SK-N-SH (cell line): ENCODE measurements around the gene REC114. TPM values are rescaled to one million over a fixed set of nuclear protein-coding genes. Genes with fewer than 3 reads are reported as not detected.
"Not testable (repeated sequence)": the region's sequence is repeated elsewhere in the genome, so short reads cannot be mapped to it uniquely, and the experiment has no call there.

ENCODE experiments used
- CTCF ChIA-PET: fragments of 300-600, 350-600 bp; formaldehyde crosslinking; extraction: SDS; loops from one replicate; lab custom pipeline; 2021; lab: Yijun Ruan, JAX
- POLR2A ChIA-PET: fragments of 350-600 bp; sonication (Branson Sonifier 250); formaldehyde crosslinking; extraction: SDS; loops from one replicate; lab custom pipeline; 2020; ENCODE audit warnings: antibody characterized with exemption, inconsistent platforms; lab: Yijun Ruan, JAX
- DNase-seq: peaks from one replicate; pipeline ENCODE4 v3.0.0; 2012
- H2AFZ ChIP-seq: fragments of 200-600 bp; sonication (generic); 2 replicates; pipeline ENCODE4 v1.8.1; 2016; ENCODE audit warnings: antibody characterized with exemption, mild to moderate bottlenecking, low read depth
- H3F3A ChIP-seq: fragments of 200-600 bp; sonication (generic); replicated peaks from 2 replicates; pipeline ENCODE3; 2016; ENCODE audit warnings: antibody characterized with exemption, mild to moderate bottlenecking; ENCODE audit not compliant: insufficient read depth
- H3K27ac ChIP-seq, 2 experiments: fragments of 200-500 bp in 1 of 2; fragments of 200-600 bp in 1 of 2; sonication (Bioruptor generic) in 1 of 2; sonication (generic), shearing (Covaris generic) in 1 of 2; 2 replicates each; pipeline versions ENCODE4 v1.5.1 to v1.6.1; 2014 to 2016; ENCODE audit warnings: low read depth in 2 of 2, inconsistent platforms in 1 of 2, low read length in 1 of 2, mild to moderate bottlenecking in 1 of 2, mixed read lengths in 1 of 2
- H3K27me3 ChIP-seq: fragments of 200-600 bp; sonication (generic), shearing (Covaris generic); 2 replicates; pipeline ENCODE4 v1.6.1; 2016; ENCODE audit warnings: mixed run types; ENCODE audit not compliant: insufficient read depth
- H3K36me3 ChIP-seq, 2 experiments: fragments of 200-500 bp in 1 of 2; fragments of 200-600 bp in 1 of 2; sonication (Bioruptor generic) in 1 of 2; sonication (generic) in 1 of 2; replicated peaks in 1 of 2; 2 replicates each; pipeline versions ENCODE3 to v1.5.1; 2014 to 2016; ENCODE audit warnings: low read length in 1 of 2, mild to moderate bottlenecking in 1 of 2; ENCODE audit not compliant: insufficient read depth in 2 of 2, control insufficient read depth in 1 of 2
- H3K4me1 ChIP-seq, 2 experiments: fragments of 200-500 bp in 1 of 2; fragments of 200-600 bp in 1 of 2; sonication (Bioruptor generic) in 1 of 2; sonication (generic), shearing (Covaris generic) in 1 of 2; 2 replicates each; pipeline versions ENCODE4 v1.5.1 to v1.6.1; 2014 to 2016; ENCODE audit warnings: low read depth in 1 of 2, low read length in 1 of 2, mixed run types in 1 of 2; ENCODE audit not compliant: insufficient read depth in 2 of 2, control insufficient read depth in 1 of 2
- H3K4me2 ChIP-seq: fragments of 200-600 bp; sonication (generic), shearing (Covaris generic); 2 replicates; pipeline ENCODE4 v1.6.1; 2017; ENCODE audit warnings: mixed run types
- H3K4me3 ChIP-seq, 2 experiments: fragments of 200-500 bp in 1 of 2; fragments of 200-600 bp in 1 of 2; sonication (Bioruptor generic) in 1 of 2; sonication (generic), shearing (Covaris generic) in 1 of 2; 2 replicates each; pipeline versions ENCODE4 v1.5.1 to v1.8.1; 2014 to 2016; ENCODE audit warnings: low read depth in 2 of 2, inconsistent platforms in 1 of 2, low read length in 1 of 2, mild to moderate bottlenecking in 1 of 2, mixed read lengths in 1 of 2, moderate library complexity in 1 of 2
- H3K79me2 ChIP-seq: fragments of 200-600 bp; sonication (generic); 2 replicates; pipeline ENCODE4 v1.8.1; 2017; ENCODE audit warnings: mild to moderate bottlenecking; ENCODE audit not compliant: insufficient read depth
- H3K9ac ChIP-seq: fragments of 200-600 bp; sonication (generic); 2 replicates; pipeline ENCODE4 v1.6.1; 2017; ENCODE audit warnings: mixed run types
- H3K9me2 ChIP-seq: fragments of 200-600 bp; sonication (generic); 2 replicates; pipeline ENCODE4 v1.6.1; 2017; ENCODE audit warnings: mixed run types
- H3K9me3 ChIP-seq: fragments of 200-600 bp; sonication (generic); 2 replicates; pipeline ENCODE4 v1.6.1; 2017; ENCODE audit warnings: mixed run types, mild to moderate bottlenecking, moderate library complexity
- H4K20me1 ChIP-seq: fragments of 200-600 bp; sonication (generic); 2 replicates; pipeline ENCODE4 v1.6.1; 2017; ENCODE audit warnings: mild to moderate bottlenecking, mixed run types; ENCODE audit not compliant: insufficient read depth
- CHD2 ChIP-seq: fragments of 150-350 bp; IDR thresholded peaks from 2 replicates; pipeline ENCODE4 v1.6.1; 2018; ENCODE audit warnings: low read length; ENCODE audit not compliant: partially characterized antibody
- EZH2phosphoT487 ChIP-seq: fragments of 200-600 bp; sonication (generic); IDR thresholded peaks from 2 replicates; pipeline ENCODE4 v1.6.1; 2017; ENCODE audit warnings: low read depth, mixed run types, mild to moderate bottlenecking, antibody characterized with exemption, moderate library complexity, borderline replicate concordance
- FOSL2 ChIP-seq: IDR thresholded peaks from 2 replicates; pipeline ENCODE4 v1.4.0; 2012; ENCODE audit warnings: low read depth, mild to moderate bottlenecking, moderate library complexity, borderline replicate concordance
- FOXM1 ChIP-seq: IDR thresholded peaks from 2 replicates; pipeline ENCODE4 v1.4.0; 2012; ENCODE audit warnings: low read depth, mild to moderate bottlenecking
- GABPA ChIP-seq: IDR thresholded peaks from 2 replicates; pipeline ENCODE4 v1.4.0; 2012; ENCODE audit warnings: low read depth, mild to moderate bottlenecking
- GATA2 ChIP-seq: sonication (generic); formaldehyde crosslinking; IDR thresholded peaks from 2 replicates; pipeline ENCODE4 v1.5.0; 2020; ENCODE audit warnings: mild to moderate bottlenecking, missing genetic modification reagents
- JUND ChIP-seq: IDR thresholded peaks from 2 replicates; pipeline ENCODE4 v1.4.0; 2012
- MXI1 ChIP-seq: IDR thresholded peaks from 2 replicates; pipeline ENCODE4 v1.6.1; 2012; ENCODE audit warnings: mild to moderate bottlenecking, low read depth, low read length, improper control_type of control experiment
- NRF1 ChIP-seq: IDR thresholded peaks from 2 replicates; pipeline ENCODE4 v1.6.1; 2012; ENCODE audit warnings: low read depth, mild to moderate bottlenecking, low read length
- RCOR1 ChIP-seq: fragments of 150-350 bp; IDR thresholded peaks from 2 replicates; pipeline ENCODE4 v1.6.1; 2017; ENCODE audit warnings: antibody characterized with exemption, low read length
- SMC3 ChIP-seq: IDR thresholded peaks from 2 replicates; pipeline ENCODE4 v1.6.1; 2012; ENCODE audit warnings: low read depth, low read length, improper control_type of control experiment
- TAF1 ChIP-seq: IDR thresholded peaks from 2 replicates; pipeline ENCODE4 v1.6.1; 2012; ENCODE audit warnings: low read depth, mild to moderate bottlenecking, low read length, moderate library complexity, borderline replicate concordance
- WGBS: methylation state at CpG from one replicate; pipeline ENCODE4 v1.1.6; 2017; ENCODE audit warnings: low lambda C conversion rate; 5-methylcytosine and 5-hydroxymethylcytosine counted together
- polyA plus RNA-seq, 3 experiments: library from polyadenylated mRNA; depleted of rRNA; stranded (reverse); fragments of >200 nt; gene quantifications; 2 replicates each; pipeline ENCODE4 v1.2.3, GENCODE V29; 2012
- TF ChIP-seq, protein P1 (sequence below): IDR thresholded peaks from 2 replicates; pipeline ENCODE4; 2012
- TF ChIP-seq, protein P2 (sequence below): IDR thresholded peaks from 2 replicates; pipeline ENCODE4 v1.4.0; 2012; ENCODE audit warnings: low read depth
- TF ChIP-seq, protein P3 (sequence below): IDR thresholded peaks from 2 replicates; pipeline ENCODE4 v1.6.1; 2012; ENCODE audit warnings: mild to moderate bottlenecking, low read depth, low read length, moderate library complexity
- TF ChIP-seq, protein P4 (sequence below): IDR thresholded peaks from 2 replicates; pipeline ENCODE4 v1.4.0; 2012; ENCODE audit warnings: low read depth, borderline replicate concordance

Gene REC114
- polyA plus RNA-seq, 1 of the 3 experiments (the other 2 are of a cell fraction): not detected

DNA sequence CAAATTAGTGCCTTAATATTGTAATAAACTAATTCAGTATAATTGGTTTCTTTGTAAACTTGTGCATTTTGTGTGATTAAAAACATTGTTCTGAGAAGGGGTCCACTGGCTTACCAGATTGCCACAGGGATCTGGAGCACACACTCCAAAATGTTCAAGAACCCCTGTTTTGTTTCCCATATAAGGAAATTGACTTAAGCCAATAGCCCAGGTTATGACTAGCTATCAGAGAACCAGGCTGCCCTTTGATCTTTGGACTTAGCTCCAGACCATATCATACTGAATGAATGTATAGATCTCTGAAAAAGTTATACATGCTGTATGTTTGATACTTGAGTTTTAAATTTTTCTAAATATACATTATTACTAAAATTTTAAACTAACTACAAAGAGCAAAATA, 98.5 kb downstream of the REC114 start:
- no peaks in the 10 kb centered on the region for H3K36me3 ChIP-seq
- no peak overlapping the region for H3K4me3 ChIP-seq
- DNase-seq: no peak
- POLR2A ChIA-PET: no interaction called here
- H3K4me2 ChIP-seq: no peak overlapping the region
- H3K27me3 ChIP-seq: no peaks in the 10 kb centered on the region
- TF ChIP-seq EZH2phosphoT487 (no peak), RCOR1 (no peak), MXI1 (no peak)
- TF ChIP-seq, all 33 proteins: peak for 0
- no peak overlapping the region for H3K9ac ChIP-seq
- no peaks in the 10 kb centered on the region for H3K9me3 ChIP-seq
- no peaks in the 10 kb centered on the region for H3K9me2 ChIP-seq
- no peaks in the 10 kb centered on the region for H3F3A ChIP-seq
- H4K20me1 ChIP-seq: no peaks in the 10 kb centered on the region
- H2AFZ ChIP-seq: no peak overlapping the region
- no peaks in the 10 kb centered on the region for H3K4me1 ChIP-seq
- H3K27ac ChIP-seq: no peak overlapping the region
- H3K79me2 ChIP-seq: no peaks in the 10 kb centered on the region
- CTCF ChIA-PET: interaction anchor here (1.5 kb wide), 1 partner anchor 236 kb away, joined by 5 read pairs; no protein-coding TSS in a partner anchor

DNA sequence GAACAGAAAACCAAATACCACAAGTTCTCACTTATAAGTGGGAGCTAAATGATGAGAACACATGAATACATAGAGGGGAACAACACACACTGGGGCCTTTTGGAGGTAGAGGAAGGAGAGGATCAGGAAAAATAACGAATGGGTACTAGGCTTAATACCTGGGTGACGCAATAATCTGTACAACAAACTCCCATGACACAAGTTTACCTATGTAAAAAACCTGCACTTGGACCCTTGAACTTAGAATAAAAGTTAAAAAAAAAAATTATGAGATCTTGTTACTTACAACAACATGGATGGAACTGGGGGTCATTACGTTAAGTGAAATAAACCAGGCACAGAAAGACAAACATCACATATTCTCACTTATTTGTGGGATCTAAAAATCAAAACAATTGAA, 106.0 kb downstream of the REC114 start:
- H3K9me2 ChIP-seq, H3F3A ChIP-seq, H3K27ac ChIP-seq, DNase-seq, POLR2A ChIA-PET, H3K9me3 ChIP-seq, H3K4me1 ChIP-seq, H4K20me1 ChIP-seq, H3K36me3 ChIP-seq, H3K4me3 ChIP-seq, H3K4me2 ChIP-seq, H3K27me3 ChIP-seq, H3K79me2 ChIP-seq, H3K9ac ChIP-seq, H2AFZ ChIP-seq: not testable (repeated sequence)
- WGBS: 88% methylated on average over 3 of the region's 3 CpGs
- CTCF ChIA-PET: interaction anchor here (1.7 to 4.4 kb wide), 2 partner anchors 88 to 251 kb away, joined by 3 to 16 read pairs; no protein-coding TSS in a partner anchor

DNA sequence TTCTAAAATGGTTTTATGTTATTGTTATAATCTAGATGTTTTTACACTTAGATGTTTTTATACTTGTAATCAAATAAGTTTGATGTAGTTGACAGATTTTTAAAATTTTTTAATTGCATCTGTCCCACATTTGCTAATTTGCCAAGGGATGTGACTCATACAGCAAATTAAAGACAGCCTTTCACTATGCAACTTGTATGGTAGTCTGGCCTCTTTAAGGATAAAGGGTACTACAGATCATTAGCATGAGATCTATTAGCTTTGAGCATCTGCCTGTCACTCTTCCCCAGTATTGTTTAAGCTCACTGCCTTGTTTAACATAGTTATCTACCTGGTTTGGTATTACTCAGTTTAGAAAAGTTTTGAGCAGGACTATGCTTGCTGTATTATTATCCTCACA, 107.2 kb downstream of the REC114 start:
- no peak overlapping the region for H3K4me3 ChIP-seq
- TF ChIP-seq FOXM1 (no peak), NRF1 (no peak), RCOR1 (no peak), GABPA (no peak), SMC3 (no peak), JUND (no peak), CHD2 (no peak), TAF1 (no peak), GATA2 (CRISPR knock-in tag) (no peak), FOSL2 (no peak)
- TF ChIP-seq, protein P1, sequence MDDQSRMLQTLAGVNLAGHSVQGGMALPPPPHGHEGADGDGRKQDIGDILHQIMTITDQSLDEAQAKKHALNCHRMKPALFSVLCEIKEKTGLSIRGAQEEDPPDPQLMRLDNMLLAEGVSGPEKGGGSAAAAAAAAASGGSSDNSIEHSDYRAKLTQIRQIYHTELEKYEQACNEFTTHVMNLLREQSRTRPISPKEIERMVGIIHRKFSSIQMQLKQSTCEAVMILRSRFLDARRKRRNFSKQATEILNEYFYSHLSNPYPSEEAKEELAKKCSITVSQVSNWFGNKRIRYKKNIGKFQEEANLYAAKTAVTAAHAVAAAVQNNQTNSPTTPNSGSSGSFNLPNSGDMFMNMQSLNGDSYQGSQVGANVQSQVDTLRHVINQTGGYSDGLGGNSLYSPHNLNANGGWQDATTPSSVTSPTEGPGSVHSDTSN: no peak
- TF ChIP-seq, protein P2, sequence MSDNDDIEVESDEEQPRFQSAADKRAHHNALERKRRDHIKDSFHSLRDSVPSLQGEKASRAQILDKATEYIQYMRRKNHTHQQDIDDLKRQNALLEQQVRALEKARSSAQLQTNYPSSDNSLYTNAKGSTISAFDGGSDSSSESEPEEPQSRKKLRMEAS: no peak
- TF ChIP-seq, protein P3, sequence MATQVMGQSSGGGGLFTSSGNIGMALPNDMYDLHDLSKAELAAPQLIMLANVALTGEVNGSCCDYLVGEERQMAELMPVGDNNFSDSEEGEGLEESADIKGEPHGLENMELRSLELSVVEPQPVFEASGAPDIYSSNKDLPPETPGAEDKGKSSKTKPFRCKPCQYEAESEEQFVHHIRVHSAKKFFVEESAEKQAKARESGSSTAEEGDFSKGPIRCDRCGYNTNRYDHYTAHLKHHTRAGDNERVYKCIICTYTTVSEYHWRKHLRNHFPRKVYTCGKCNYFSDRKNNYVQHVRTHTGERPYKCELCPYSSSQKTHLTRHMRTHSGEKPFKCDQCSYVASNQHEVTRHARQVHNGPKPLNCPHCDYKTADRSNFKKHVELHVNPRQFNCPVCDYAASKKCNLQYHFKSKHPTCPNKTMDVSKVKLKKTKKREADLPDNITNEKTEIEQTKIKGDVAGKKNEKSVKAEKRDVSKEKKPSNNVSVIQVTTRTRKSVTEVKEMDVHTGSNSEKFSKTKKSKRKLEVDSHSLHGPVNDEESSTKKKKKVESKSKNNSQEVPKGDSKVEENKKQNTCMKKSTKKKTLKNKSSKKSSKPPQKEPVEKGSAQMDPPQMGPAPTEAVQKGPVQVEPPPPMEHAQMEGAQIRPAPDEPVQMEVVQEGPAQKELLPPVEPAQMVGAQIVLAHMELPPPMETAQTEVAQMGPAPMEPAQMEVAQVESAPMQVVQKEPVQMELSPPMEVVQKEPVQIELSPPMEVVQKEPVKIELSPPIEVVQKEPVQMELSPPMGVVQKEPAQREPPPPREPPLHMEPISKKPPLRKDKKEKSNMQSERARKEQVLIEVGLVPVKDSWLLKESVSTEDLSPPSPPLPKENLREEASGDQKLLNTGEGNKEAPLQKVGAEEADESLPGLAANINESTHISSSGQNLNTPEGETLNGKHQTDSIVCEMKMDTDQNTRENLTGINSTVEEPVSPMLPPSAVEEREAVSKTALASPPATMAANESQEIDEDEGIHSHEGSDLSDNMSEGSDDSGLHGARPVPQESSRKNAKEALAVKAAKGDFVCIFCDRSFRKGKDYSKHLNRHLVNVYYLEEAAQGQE: no peak
- TF ChIP-seq, protein P4, sequence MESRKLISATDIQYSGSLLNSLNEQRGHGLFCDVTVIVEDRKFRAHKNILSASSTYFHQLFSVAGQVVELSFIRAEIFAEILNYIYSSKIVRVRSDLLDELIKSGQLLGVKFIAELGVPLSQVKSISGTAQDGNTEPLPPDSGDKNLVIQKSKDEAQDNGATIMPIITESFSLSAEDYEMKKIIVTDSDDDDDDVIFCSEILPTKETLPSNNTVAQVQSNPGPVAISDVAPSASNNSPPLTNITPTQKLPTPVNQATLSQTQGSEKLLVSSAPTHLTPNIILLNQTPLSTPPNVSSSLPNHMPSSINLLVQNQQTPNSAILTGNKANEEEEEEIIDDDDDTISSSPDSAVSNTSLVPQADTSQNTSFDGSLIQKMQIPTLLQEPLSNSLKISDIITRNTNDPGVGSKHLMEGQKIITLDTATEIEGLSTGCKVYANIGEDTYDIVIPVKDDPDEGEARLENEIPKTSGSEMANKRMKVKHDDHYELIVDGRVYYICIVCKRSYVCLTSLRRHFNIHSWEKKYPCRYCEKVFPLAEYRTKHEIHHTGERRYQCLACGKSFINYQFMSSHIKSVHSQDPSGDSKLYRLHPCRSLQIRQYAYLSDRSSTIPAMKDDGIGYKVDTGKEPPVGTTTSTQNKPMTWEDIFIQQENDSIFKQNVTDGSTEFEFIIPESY: no peak

More for the DNA sequence above, 107.2 kb downstream of the REC114 start:
- ChIA-PET POLR2A (no interaction called here), CTCF (interaction anchor here (0.9 to 4.4 kb wide), 5 partner anchors 9 to 252 kb away, joined by 3 to 16 read pairs (median 4); no protein-coding TSS in a partner anchor)
- H2AFZ ChIP-seq: no peak overlapping the region
- H3K4me2 ChIP-seq: no peak overlapping the region
- no peaks in the 10 kb centered on the region for H3K79me2 ChIP-seq
- no peak overlapping the region for H3K27ac ChIP-seq
- H3K9me2 ChIP-seq: no peaks in the 10 kb centered on the region
- H3K27me3 ChIP-seq: no peaks in the 10 kb centered on the region
- H3K36me3 ChIP-seq: peaks cover 3 to 10% of the 10 kb centered on the region in 2 experiments
- H4K20me1 ChIP-seq: no peaks in the 10 kb centered on the region
- no peaks in the 10 kb centered on the region for H3K4me1 ChIP-seq
- no peak for DNase-seq
- H3F3A ChIP-seq: no peaks in the 10 kb centered on the region
- no peaks in the 10 kb centered on the region for H3K9me3 ChIP-seq
- H3K9ac ChIP-seq: no peak overlapping the region
